SIG-M5 treated with dmso at 0.1 percent for 504 hours (cell line): ENCODE measurements around the gene GNG4.
"Not testable (repeated sequence)": the region's sequence is repeated elsewhere in the genome, so short reads cannot be mapped to it uniquely, and the experiment has no call there.

ENCODE experiments used
- DNase-seq: peaks from one replicate; lab custom pipeline; 2025; ENCODE audit not compliant: unreplicated experiment; lab: John Stamatoyannopoulos, UW

The GNG4 gene

DNA sequence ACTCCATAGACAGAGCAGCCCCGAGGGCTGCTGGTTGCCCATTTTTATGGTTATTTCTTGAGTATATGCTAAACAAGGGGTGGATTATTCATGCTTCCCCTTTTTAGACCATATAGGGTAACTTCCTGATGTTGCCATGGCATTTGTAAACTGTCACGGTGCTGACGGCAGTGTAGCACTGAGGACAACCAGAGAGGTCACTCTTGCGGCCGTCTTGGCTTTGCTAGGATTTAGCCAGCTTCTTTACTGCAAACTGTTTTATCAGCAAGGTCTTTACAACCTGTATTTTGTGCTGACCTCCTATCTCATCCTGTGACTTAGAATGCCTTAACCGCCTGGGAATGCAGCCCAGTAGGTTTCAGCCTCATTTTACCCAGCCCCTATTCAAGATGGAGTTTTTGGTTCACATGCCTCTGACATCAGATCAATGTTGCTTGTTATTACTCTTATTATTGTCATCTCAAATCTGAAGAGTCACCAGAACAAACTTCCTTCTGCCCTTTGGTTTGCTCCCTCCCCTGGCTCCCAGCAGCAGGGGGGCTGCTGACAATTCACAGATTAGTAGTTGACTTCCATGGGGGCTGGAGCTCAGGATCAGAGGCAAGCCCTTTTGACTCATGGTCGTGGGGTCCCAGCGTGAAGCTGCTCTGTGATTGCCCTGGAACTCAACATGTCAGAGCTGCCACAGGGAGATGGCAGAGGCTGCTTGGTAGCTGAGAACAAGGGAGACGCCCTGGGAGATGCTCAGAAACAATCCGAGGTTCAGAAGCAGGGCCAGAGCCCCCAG is 103.0 kb downstream of the GNG4 start:
- DNase-seq, result peak; percentile 65

DNA sequence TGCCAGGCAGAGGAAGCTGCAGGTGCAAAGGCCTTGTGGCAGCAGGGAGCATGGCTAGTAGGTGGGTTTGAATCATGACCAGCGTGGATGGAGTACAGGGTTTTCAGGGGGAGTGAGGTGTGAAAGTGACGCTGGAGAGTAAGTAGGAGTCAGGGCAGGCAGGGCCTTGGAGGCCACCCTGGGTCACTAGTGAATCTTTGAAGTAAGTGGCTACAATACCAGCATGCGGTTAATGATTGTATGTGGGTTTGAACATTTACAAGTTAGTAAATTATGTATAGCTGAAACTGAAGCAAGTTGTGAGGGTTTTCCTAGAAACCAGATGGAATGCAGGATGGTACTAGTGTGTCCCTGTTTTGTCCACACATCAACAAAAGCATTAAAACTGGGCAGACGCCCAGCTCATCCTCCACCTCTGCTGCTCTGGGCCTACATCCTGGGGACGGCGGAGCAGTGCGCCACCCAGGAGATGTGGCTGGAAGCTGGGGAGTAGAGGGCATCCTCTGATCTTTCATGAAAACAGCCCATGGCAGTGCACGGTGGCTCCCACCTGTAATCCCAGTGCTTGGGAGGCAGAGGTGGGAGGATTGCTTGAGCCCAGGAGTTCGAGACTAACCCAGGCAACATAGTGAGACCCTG is 104.2 kb downstream of the GNG4 start:
- DNase-seq, result no peak

DNA sequence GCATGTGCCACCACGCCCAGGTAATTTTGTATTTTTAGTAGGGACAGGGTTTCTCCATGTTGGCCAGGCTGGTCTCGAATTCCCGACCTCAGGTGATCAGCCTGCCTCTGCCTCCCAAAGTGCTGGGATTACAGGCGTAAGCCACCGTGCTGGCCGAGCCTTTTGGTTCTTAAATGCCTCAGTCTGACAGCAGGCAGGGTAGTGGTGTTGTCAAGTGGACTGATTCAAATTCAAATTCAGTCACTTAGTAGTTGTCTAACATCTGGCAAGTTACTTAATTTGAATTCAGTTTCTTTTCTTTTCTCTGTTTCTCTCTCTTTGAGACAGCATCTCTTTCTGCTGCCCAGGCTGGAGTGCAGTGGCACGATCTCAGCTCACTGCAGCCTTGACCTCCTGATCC is 106.7 kb downstream of the GNG4 start:
- not testable (repeated sequence) for DNase-seq

DNA sequence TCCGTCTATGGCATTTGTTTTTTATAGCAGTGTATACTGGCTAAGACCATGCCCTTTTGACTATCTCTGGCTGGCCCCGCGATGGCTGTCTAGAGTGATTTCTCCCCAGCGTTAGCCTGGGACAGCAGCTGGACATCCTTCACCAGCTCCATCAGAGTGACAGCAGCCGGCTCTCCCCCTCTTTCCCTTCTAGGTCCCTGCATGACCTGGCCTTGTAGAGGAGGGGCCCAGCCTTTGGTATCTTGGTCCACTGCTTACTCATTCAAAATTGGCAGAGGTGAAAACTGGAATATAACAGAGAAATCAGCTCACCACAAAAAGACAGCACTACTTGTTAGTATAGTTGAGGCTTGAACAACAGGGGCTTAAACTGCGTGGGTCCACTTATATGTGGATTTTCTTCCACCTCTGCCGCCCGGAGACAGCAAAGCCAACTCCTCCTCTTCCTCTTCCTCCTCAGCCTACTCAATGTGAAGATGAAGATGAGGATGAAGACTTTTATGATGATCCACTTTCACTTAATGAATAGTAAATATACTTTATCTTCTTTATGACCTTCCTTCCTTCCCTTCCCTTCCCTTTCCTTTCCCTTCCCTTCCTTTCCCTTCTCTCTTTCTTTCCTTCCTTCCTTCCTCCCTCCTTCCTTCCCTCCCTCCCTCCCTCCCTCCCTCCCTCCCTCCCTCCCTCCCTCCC is 116.0 kb downstream of the GNG4 start:
- no peak for DNase-seq

DNA sequence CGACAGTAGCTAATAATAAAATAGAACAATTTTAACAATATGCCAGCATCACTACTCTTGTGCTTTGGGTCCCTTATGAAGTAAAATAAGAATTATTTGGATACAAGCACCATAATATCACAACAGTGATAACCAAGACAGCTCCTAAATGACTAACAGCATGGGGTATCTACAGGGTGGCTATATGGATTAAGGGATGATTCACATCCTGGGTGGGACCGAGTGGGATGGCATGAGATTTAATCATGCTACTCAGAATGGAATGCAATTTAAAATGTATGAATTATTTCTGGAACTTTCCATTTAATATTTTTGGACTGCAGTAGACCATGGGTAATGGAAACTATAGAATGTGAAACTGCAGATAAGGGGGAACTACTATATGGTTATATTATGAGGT is 117.2 kb downstream of the GNG4 start:
- DNase-seq, result no peak

DNA sequence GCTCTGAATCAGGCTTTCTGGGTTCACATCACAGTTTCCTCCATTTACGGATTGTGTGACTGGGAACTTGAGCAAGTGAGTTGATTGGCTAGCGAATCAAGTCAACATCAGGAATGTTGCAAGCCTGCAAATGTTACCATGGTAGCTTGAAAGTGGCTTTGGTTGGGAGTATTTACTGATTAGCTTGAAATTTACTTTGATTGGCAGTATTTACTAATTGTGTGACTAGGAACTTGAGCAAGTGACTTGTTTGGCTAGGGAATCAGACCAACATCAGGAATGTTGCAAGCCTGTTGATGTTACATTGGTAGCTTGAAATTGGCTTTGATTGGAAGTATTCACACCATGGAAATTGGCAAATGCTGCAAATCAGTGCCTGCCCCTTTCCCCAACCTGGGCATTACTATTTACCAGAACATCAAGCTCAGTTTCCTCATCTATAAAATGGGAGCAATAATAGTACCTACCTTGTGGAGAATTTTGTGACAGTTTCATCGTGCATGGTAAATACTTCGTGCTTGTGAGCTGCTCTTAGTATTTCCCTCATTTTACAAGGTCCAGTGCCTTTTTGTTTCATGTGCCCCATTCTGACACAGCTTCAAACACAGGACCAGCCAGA is 122.3 kb downstream of the GNG4 start:
- DNase-seq, result no peak

DNA sequence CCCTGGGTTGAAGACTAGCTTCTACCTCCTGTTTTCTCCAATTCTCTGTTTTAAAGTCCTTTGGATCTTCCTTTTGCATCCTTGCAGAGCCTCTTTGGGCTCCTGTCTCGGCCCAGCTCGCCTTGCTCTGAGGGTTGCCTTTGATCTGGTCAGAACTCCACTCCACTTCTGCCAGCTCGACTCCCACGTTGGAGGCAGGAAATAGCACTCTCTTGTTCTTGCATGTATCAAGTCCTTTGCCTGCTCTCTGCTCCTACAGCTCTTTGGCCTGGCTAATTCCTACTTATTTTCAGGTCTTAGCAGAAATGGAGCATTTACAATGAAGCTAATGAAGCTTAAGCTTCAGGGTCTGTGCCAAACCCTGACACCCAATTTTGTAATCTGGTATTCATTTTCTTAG is 124.3 kb downstream of the GNG4 start:
- DNase-seq, result no peak

- no peak for DNase-seq
Measured at GRCh38 chr1:235516862-235517446, 132.6 kb downstream of the GNG4 start.

DNA sequence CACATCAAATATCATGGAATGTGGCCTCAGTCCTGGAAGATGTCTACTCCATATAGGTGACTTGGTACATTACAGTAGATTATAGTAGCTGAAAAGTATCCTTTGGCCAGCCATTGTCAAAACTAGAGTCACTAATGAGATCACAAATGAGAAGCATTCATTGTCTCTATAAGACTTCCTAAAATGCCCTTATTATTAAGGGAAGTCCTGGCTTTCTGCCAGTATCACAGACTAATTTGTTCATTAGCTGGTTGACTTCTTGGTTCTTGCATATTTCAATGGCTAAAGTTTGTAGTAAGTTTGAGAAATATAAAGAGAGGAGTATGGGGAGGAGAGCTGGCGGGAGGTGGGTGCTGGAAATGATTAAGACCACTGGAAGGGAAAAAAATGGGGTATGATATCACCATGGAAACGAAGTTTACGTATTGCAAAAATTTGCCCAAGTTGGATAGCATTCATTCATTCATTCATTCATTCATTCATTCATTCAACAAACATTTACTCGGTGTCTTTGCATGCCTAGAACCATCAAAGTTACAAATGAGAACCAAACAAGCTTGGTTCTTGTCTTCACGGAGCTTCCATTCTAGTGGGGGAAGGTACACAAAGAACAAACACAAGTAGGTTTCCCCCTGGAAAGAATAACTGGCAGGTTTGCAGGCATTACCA is 133.6 kb downstream of the GNG4 start:
- DNase-seq, result no peak

DNA sequence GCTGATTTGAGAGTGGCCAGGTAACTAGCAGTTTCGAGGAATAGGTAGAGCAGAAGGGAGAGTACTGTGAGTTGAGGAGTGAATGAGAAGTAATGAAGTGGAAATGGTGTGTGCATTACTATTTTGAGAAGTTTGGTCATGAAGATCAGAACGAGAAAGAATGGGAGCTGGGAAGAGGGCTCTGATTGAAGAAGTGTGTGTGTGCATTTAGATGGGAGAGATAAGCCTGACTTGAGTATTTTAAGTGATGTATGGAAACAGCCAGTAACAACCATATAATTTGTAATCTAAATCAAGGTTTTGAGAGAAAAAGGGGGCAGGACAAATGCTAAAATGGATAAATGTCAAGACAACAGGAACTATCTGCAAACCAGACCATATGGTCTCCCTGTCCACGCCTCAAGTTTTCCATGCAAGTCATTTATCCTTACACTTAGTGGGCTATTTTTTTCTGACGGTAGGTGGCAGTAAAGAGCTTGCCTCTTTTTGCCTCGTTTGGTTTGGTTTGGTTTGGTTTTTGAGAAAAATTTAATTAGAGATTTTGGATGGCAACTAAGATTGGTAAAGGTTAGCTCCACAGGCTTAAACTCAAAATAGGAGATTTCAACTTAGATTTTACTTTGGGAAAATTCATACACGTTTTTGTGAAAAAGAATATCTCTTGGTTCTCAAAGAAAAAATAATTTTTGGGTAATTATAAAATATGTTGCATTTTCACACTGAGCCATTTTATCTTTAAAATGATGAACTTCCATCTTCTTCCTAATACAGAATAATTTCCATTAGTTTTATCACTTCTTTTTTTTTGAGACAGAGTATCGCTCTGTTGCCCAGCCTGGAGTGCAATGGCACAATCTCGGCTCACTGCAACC is 135.9 kb downstream of the GNG4 start:
- peak; percentile 81 for DNase-seq

DNA sequence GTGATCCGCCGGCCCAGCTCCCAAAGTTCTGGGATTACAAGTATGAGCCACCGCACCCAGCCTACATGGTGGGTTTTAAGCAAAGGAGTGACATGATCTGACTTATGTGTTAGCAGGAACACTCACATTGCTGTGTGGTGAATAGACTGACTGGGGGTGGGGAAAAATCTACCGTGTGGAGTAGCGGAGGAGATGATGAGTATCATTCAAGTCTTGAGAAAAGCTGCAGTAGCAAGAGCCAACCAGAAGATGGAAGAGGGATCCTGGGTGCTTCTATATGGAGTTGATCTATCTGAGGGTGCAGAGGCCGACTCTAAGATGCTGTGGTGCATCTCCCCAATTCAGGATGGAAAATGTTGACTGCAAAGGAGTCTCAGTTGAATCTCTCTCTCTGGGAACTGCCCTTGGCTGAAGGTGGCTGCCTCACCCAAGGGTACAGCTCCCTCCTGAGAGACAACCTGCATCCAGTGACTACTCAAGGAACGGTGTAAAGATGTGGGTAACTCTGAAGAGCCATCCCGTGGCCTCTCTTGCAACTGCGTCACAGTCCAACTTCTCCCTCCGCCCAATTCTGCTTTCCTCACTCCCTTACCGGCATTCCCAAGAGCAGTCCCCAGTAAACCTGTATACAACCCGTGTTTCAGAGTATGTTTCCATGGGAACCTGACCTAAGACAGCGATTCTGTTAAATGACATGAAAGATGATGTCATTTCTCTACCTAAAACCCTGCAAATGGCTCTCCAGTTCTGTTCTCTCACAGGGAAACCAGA is 137.9 kb downstream of the GNG4 start:
- DNase-seq, result peak; percentile 46

GRCh38 chr1:235510823-235511222 is 138.8 kb downstream of the GNG4 start:
- no peak for DNase-seq

DNA sequence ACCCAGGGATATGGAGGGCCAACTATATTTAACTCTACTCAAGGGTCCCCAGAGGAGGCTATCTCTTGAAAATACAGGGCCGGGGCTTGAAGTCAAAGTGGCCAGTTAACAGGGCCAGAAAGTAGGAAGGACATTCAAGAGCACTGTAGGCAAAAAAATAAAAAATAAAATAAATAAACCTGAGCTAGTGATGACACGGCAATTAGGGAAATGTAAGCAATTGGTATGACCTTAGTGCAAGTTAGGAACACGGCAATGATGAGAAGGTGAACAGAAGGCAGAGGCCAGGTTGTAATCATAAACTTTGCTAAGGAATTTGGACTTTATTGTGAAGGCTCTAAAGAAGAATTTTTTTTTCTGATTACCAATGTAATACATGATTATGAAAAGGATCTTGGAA is 142.0 kb downstream of the GNG4 start:
- DNase-seq, result no peak

DNA sequence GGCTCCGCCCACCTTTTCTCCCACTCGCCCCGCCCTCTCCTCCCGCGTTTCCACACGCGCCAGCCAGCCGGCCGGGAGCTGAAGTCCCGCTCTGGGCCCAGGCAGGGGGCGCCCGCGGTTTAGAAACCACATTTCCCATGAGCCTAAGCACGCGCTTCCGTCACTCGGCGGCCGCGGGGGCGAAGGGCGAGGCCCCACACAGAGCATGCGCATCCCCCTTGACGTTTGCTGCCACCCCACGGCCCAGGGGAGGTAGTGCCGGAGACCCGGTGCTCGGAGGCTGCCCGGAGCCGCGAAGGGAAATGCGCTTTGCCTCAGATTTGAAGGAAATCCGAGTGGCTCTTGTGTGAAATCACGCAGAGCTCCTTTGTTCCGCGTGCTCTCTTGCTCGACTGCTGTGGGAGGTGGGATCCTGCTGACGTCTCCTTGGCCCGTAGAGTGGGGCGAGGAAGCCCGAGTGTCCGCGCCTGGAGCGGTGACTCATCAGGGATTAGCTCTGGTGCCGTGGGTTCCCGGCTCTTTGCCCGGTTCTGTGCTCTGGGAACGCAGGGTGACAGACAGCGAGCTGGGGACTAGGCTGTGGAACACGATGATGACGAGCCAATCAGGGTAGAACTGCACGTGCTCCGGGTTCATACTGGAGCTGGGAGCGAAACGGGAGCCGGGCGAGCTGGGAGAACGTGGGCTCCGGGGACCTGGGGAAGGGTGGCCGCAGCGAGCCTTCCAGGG is 144.9 kb downstream of the GNG4 start:
- DNase-seq, result peak; percentile 99

GRCh38 chr1:235504122-235504493 is 145.5 kb downstream of the GNG4 start, which contains the start of gene B3GALNT2:
Gene B3GALNT2, minus strand, starts transcription at chr1:235504452. Its CDS starts 200 bp downstream, at chr1:235504252.
- no peak for DNase-seq

DNA sequence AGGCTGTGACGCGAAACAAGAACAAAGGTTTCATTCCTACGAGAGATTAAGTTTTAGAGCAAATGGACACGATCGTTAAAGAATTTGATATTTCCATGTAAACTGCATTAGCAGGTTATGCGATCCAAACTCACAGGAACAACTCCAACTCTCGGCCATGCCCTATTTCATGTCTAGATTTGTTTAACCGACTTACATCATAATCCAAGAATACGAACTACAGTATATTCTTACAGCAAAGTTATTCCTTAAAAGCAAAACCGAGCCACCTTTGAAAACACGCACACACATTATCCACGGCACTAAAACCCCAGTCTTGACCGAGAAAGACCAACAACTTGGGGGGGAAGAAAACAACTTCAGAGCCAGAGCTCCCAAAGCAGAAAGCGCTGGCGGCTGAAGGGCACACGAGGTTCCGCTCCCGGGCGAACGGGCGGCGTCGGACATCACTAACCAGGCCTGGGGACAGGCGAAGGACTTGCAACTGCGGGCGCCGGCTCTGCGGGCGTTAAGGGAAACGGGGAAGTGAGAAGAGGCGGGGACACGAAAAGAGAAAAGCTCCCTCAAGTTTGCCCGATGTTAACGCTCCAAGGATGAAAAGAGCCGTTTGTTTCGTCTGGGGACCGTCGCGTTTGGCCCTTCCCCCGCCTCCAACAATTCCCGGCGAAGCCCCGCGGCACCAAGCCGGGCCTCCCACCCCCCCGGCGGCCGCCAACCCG is 146.0 kb downstream of the GNG4 start:
- DNase-seq, result peak; percentile 74

DNA sequence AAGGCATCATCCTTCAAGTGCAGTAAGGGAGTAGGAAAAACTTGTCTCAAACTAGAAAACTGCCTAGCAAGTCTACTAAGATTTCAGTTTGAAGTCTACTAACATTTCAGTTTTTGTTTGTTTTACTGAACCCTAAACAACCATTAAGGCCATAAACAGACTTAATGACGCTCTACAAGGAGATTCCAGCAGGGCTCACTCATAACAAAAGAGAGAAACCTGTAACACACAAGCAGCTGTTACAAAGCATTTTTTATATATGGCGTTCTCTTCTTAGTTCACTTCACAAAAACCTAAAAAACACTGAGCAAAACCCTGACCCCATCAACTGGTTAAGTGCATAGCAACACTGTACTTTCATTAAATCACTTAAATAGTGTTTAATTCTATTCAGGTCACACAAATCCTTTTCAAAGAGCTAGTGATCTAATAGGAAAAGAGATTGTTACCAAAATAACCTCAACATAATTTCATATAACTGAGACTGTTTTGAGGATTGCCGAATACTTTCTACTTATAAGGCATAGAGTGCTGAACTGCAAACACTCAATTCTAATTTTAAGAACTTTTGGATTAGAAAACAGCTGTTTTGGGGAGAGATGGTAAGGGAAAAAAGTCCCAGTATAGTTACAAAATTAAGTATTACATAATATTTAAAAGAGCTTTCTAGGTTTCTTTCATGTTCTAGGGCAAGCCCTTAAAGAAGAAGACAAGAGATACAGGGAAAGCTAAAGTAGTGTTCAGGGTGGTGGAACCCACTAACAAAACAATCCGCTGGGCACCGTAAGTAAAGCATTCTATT is 146.8 kb downstream of the GNG4 start:
- DNase-seq, result peak; percentile 65
